GM23248 (cell line): Measurements from ENCODE around the gene ERG. TPM values are rescaled to one million over a fixed set of nuclear protein-coding genes. Genes with fewer than 3 reads are reported as not detected.

Experiments used
- DNase-seq: peaks from one replicate; pipeline ENCODE4 v3.0.0-alpha.2; 2015
- H2AFZ ChIP-seq: fragments of 200-600 bp; sonication (generic); 2 replicates; pipeline ENCODE4 v1.6.1; 2016; ENCODE audit warnings: antibody characterized with exemption
- H3F3A ChIP-seq: fragments of 200-600 bp; sonication (generic); 2 replicates; pipeline ENCODE4 v1.6.1; 2016; ENCODE audit warnings: mild to moderate bottlenecking, antibody characterized with exemption, mixed run types; ENCODE audit not compliant: insufficient read depth
- H3K27ac ChIP-seq: fragments of 200-600 bp; sonication (generic); 2 replicates; pipeline ENCODE4 v1.5.1; 2016; ENCODE audit warnings: mild to moderate bottlenecking
- H3K27me3 ChIP-seq: fragments of 200-600 bp; sonication (generic); replicated peaks from 2 replicates; pipeline ENCODE4 v1.6.1; 2016; ENCODE audit warnings: mild to moderate bottlenecking; ENCODE audit not compliant: insufficient read depth
- H3K36me3 ChIP-seq: fragments of 200-600 bp; sonication (generic); 2 replicates; pipeline ENCODE4 v1.6.1; 2016; ENCODE audit warnings: low read depth, mild to moderate bottlenecking
- H3K4me1 ChIP-seq: fragments of 200-600 bp; sonication (generic); 2 replicates; pipeline ENCODE4 v1.6.1; 2016; ENCODE audit warnings: mild to moderate bottlenecking; ENCODE audit not compliant: insufficient read depth
- H3K4me2 ChIP-seq: fragments of 200-600 bp; sonication (generic); one replicate; pipeline ENCODE4 v1.6.1; 2016; ENCODE audit warnings: mild to moderate bottlenecking; ENCODE audit not compliant: unreplicated experiment
- H3K4me3 ChIP-seq: fragments of 200-600 bp; sonication (generic); 2 replicates; pipeline ENCODE4 v1.5.1; 2016; ENCODE audit warnings: mild to moderate bottlenecking
- H3K79me2 ChIP-seq: fragments of 200-600 bp; sonication (generic); 2 replicates; pipeline ENCODE4 v1.6.1; 2016; ENCODE audit warnings: mild to moderate bottlenecking; ENCODE audit not compliant: insufficient read depth
- H3K9ac ChIP-seq: fragments of 200-600 bp; sonication (generic); 2 replicates; pipeline ENCODE4 v1.6.1; 2016; ENCODE audit warnings: mild to moderate bottlenecking
- H3K9me2 ChIP-seq: fragments of 200-600 bp; sonication (generic); 2 replicates; pipeline ENCODE4 v1.6.1; 2016; ENCODE audit warnings: mixed run types, mild to moderate bottlenecking, moderate library complexity; ENCODE audit not compliant: insufficient read depth
- H3K9me3 ChIP-seq: fragments of 200-600 bp; sonication (generic); one replicate; pipeline ENCODE4 v1.6.1; 2017; ENCODE audit warnings: low read depth
- H4K20me1 ChIP-seq: fragments of 200-600 bp; sonication (generic); 2 replicates; pipeline ENCODE4 v1.6.0; 2016; ENCODE audit not compliant: insufficient read depth
- EZH2 ChIP-seq: fragments of 200-600 bp; sonication (generic); IDR thresholded peaks from 2 replicates; pipeline ENCODE4 v1.6.1; 2018; ENCODE audit warnings: antibody characterized with exemption, mild to moderate bottlenecking; ENCODE audit not compliant: insufficient read depth, poor library complexity, severe bottlenecking
- EZH2phosphoT487 ChIP-seq: fragments of 200-600 bp; sonication (generic); IDR thresholded peaks from 2 replicates; pipeline ENCODE4 v1.6.1; 2018; ENCODE audit warnings: antibody characterized with exemption, moderate library complexity, mild to moderate bottlenecking, low read depth; ENCODE audit not compliant: insufficient read depth
- WGBS, 2 experiments: methylation state at CpG; one replicate each; pipeline ENCODE4 v1.1.6; 2015 to 2017; ENCODE audit warnings: low lambda C conversion rate in 2 of 2, low coverage in 1 of 2; ENCODE audit errors: missing lambda C conversion rate in 2 of 2; 5-methylcytosine and 5-hydroxymethylcytosine counted together
- in situ Hi-C: fragments of 300-500 bp; cut with MboI; formaldehyde crosslinking; loops from 2 replicates; pipeline ENCODE4 v1.15.0; 2020
- polyA plus RNA-seq: library from polyadenylated mRNA; unstranded; fragments of >200 nt; fragmentation: Nextera tagmentation; extraction: Ambion mirVana; gene quantifications from 2 replicates; pipeline ENCODE4 v1.2.1, GENCODE V29; 2016
- total RNA-seq: library from RNA; depleted of rRNA; stranded (reverse); fragments of >200 nt; shearing (Covaris generic); gene quantifications from 2 replicates; pipeline ENCODE4 v1.2.3, GENCODE V29; 2014

The ERG gene
- total and polyA plus RNA-seq, 2 experiments from 2014 or later: 0.76 to 1.3 TPM

- DNase-seq: peak; percentile 91
- WGBS, 2 experiments: 13 to 17% methylated on average over 10 of the region's 10 CpGs
- Histone ChIP-seq H3K36me3 (no peaks in the 10 kb centered on the region), H2AFZ (peak overlapping the region; percentile 62; the same call in 1 of the 2 replicates), H3K9ac (peak overlapping the region; percentile 62), H3K27ac (peak overlapping the region; percentile 82), H3K27me3 (no peaks in the 10 kb centered on the region), H4K20me1 (no peaks in the 10 kb centered on the region), H3K4me3 (peak overlapping the region; percentile 25; the same call in 1 of the 2 replicates), H3K9me3 (no peaks in the 10 kb centered on the region), H3K4me2 (peak overlapping the region; percentile 81), H3K79me2 (no peaks in the 10 kb centered on the region), H3K9me2 (no peaks in the 10 kb centered on the region), H3F3A (peaks cover 15% of the 10 kb centered on the region), H3K4me1 (peaks cover 23% of the 10 kb centered on the region)
- no peak for TF ChIP-seq EZH2phosphoT487
- TF ChIP-seq EZH2: no peak
- in situ Hi-C loops: loop anchor here (5.0 kb wide), 1 partner anchor 185 kb away; no protein-coding TSS in a partner anchor
These were observed 146.2 kb downstream of the ERG start for GRCh38 chr21:38351961-38352521.

- H2AFZ ChIP-seq: peak overlapping the region; percentile 62; the same call in 1 of the 2 replicates
- peaks cover 23% of the 10 kb centered on the region for H3K4me1 ChIP-seq
- H3F3A ChIP-seq: peaks cover 15% of the 10 kb centered on the region
- no peak for TF ChIP-seq EZH2phosphoT487
- no peak for TF ChIP-seq EZH2
- peak overlapping the region; percentile 82 for H3K27ac ChIP-seq
- no peaks in the 10 kb centered on the region for H3K27me3 ChIP-seq
- WGBS, 2 experiments: 79 to 81% methylated on average over 16 of the region's 16 CpGs
- H3K9ac ChIP-seq: peak overlapping the region; percentile 62
- no peaks in the 10 kb centered on the region for H3K9me2 ChIP-seq
- in situ Hi-C loops: loop anchor here (5.0 kb wide), 1 partner anchor 184 kb away; no protein-coding TSS in a partner anchor
- no peaks in the 10 kb centered on the region for H3K9me3 ChIP-seq
- no peak overlapping the region for H3K4me3 ChIP-seq
- H3K4me2 ChIP-seq: peak overlapping the region; percentile 81
- no peaks in the 10 kb centered on the region for H3K79me2 ChIP-seq
- H4K20me1 ChIP-seq: no peaks in the 10 kb centered on the region
- DNase-seq: peak; percentile 23
- no peaks in the 10 kb centered on the region for H3K36me3 ChIP-seq
These were observed 146.9 kb downstream of the ERG start for GRCh38 chr21:38351176-38351959.

GRCh38 chr21:38350684-38351083 lies 147.6 kb downstream of the ERG start:
- Histone ChIP-seq H3K36me3 (no peaks in the 10 kb centered on the region), H3K4me2 (no peak overlapping the region), H3F3A (peaks cover 15% of the 10 kb centered on the region), H3K4me1 (peaks cover 23% of the 10 kb centered on the region), H4K20me1 (no peaks in the 10 kb centered on the region), H3K27me3 (no peaks in the 10 kb centered on the region), H3K4me3 (no peak overlapping the region), H3K27ac (peak overlapping the region; percentile 82), H3K9me2 (no peaks in the 10 kb centered on the region), H2AFZ (no peak overlapping the region), H3K79me2 (no peaks in the 10 kb centered on the region), H3K9me3 (no peaks in the 10 kb centered on the region), H3K9ac (no peak overlapping the region)
- 96 to 100% methylated on average over 3 of the region's 3 CpGs for WGBS, 2 experiments
- in situ Hi-C loops: loop anchor here (5.0 kb wide), 1 partner anchor 183 kb away; no protein-coding TSS in a partner anchor
- no peak for DNase-seq
- no peak for TF ChIP-seq EZH2phosphoT487
- TF ChIP-seq EZH2: no peak

GRCh38 chr21:38349977-38350376 lies 148.3 kb downstream of the ERG start:
- H3K9ac ChIP-seq: no peak overlapping the region
- H3K4me1 ChIP-seq: peaks cover 23% of the 10 kb centered on the region
- no peak overlapping the region for H3K4me2 ChIP-seq
- no peak overlapping the region for H3K4me3 ChIP-seq
- 100% methylated on average over 2 of the region's 2 CpGs for WGBS, 2 experiments
- H4K20me1 ChIP-seq: no peaks in the 10 kb centered on the region
- no peaks in the 10 kb centered on the region for H3K9me3 ChIP-seq
- TF ChIP-seq EZH2phosphoT487: no peak
- no peak for TF ChIP-seq EZH2
- H2AFZ ChIP-seq: no peak overlapping the region
- no peak for DNase-seq
- H3F3A ChIP-seq: peaks cover 15% of the 10 kb centered on the region
- no peaks in the 10 kb centered on the region for H3K9me2 ChIP-seq
- in situ Hi-C loops: loop anchor here (5.0 kb wide), 1 partner anchor 183 kb away; no protein-coding TSS in a partner anchor
- no peak overlapping the region for H3K27ac ChIP-seq
- H3K79me2 ChIP-seq: no peaks in the 10 kb centered on the region
- H3K27me3 ChIP-seq: no peaks in the 10 kb centered on the region
- no peaks in the 10 kb centered on the region for H3K36me3 ChIP-seq
